H9 (cell line): ENCODE data around the gene GRID1. TPM values are rescaled to one million over a fixed set of nuclear protein-coding genes. Genes with fewer than 3 reads are reported as not detected.

Experiments used
- DNase-seq: peaks from one replicate; pipeline ENCODE4 v3.0.0-alpha.2; 2017
- H2AFZ ChIP-seq: one replicate; pipeline ENCODE4 v1.6.1; 2013; ENCODE audit warnings: mild to moderate bottlenecking, low read length, control low read depth, moderate library complexity
- H2AK5ac ChIP-seq: 2 replicates; pipeline ENCODE4 v1.6.1; 2013; ENCODE audit warnings: low read length, control low read depth, mixed read lengths; ENCODE audit not compliant: insufficient read length
- H2BK120ac ChIP-seq: one replicate; pipeline ENCODE4 v1.6.1; 2013; ENCODE audit warnings: low read depth, mild to moderate bottlenecking, low read length, control low read depth, inconsistent platforms; ENCODE audit not compliant: poor library complexity, severe bottlenecking
- H2BK12ac ChIP-seq: 2 replicates; pipeline ENCODE4 v1.6.1; 2013; ENCODE audit warnings: low read length, control low read depth, mixed read lengths, low read depth; ENCODE audit not compliant: insufficient read length
- H2BK15ac ChIP-seq: 2 replicates; pipeline ENCODE4 v1.6.1; 2013; ENCODE audit warnings: low read depth, low read length, control low read depth
- H2BK20ac ChIP-seq: one replicate; pipeline ENCODE4 v1.6.1; 2013; ENCODE audit warnings: low read depth, mild to moderate bottlenecking, low read length, control low read depth, inconsistent platforms; ENCODE audit not compliant: poor library complexity, severe bottlenecking
- H2BK5ac ChIP-seq: 2 replicates; pipeline ENCODE4 v1.6.1; 2013; ENCODE audit warnings: low read length, control low read depth, mixed read lengths; ENCODE audit not compliant: insufficient read length
- H3K14ac ChIP-seq: 2 replicates; pipeline ENCODE4 v1.6.1; 2013; ENCODE audit warnings: low read length, control low read depth; ENCODE audit not compliant: insufficient read depth
- H3K18ac ChIP-seq: 2 replicates; pipeline ENCODE4 v1.6.1; 2013; ENCODE audit warnings: low read depth, mild to moderate bottlenecking, mixed read lengths, low read length, control low read depth; ENCODE audit not compliant: insufficient read length
- H3K23ac ChIP-seq: 2 replicates; pipeline ENCODE4 v1.6.1; 2013; ENCODE audit warnings: low read length, control low read depth, mixed read lengths, low read depth; ENCODE audit not compliant: insufficient read length
- H3K23me2 ChIP-seq: 2 replicates; pipeline ENCODE4 v1.6.1; 2013; ENCODE audit warnings: low read depth, mild to moderate bottlenecking, mixed read lengths, low read length, control low read depth; ENCODE audit not compliant: insufficient read length, poor library complexity, severe bottlenecking
- H3K27ac ChIP-seq: 2 replicates; pipeline ENCODE4 v1.5.1; 2013; ENCODE audit warnings: low read length, control low read depth, mixed read lengths, low read depth; ENCODE audit not compliant: insufficient read length
- H3K27me3 ChIP-seq: 2 replicates; pipeline ENCODE4 v1.6.1; 2013; ENCODE audit warnings: low read length, control low read depth, inconsistent platforms; ENCODE audit not compliant: insufficient read depth
- H3K4ac ChIP-seq: 2 replicates; pipeline ENCODE4 v1.6.1; 2013; ENCODE audit warnings: low read depth, mild to moderate bottlenecking, control low read depth, inconsistent platforms, low read length, moderate library complexity
- H3K4me1 ChIP-seq: 2 replicates; pipeline ENCODE4 v1.6.1; 2013; ENCODE audit warnings: low read length, control low read depth, inconsistent platforms; ENCODE audit not compliant: insufficient read depth
- H3K4me2 ChIP-seq: 2 replicates; pipeline ENCODE4 v1.6.1; 2013; ENCODE audit warnings: low read length, control low read depth, mixed read lengths; ENCODE audit not compliant: insufficient read length, insufficient read depth
- H3K56ac ChIP-seq: 2 replicates; pipeline ENCODE4 v1.6.1; 2013; ENCODE audit warnings: low read depth, mild to moderate bottlenecking, mixed read lengths, low read length, control low read depth; ENCODE audit not compliant: insufficient read length
- H3K79me1 ChIP-seq: 2 replicates; pipeline ENCODE4 v1.6.1; 2013; ENCODE audit warnings: low read depth, mild to moderate bottlenecking, moderate library complexity, low read length, control low read depth, inconsistent platforms; ENCODE audit not compliant: insufficient read depth, poor library complexity, severe bottlenecking
- H3K79me2 ChIP-seq: 2 replicates; pipeline ENCODE4 v1.6.1; 2013; ENCODE audit warnings: low read length, control low read depth, inconsistent platforms; ENCODE audit not compliant: insufficient read depth
- H3K9ac ChIP-seq: 2 replicates; pipeline ENCODE4 v1.6.1; 2013; ENCODE audit warnings: low read length, control low read depth, mixed read lengths; ENCODE audit not compliant: insufficient read length; ENCODE audit errors: extremely low read depth
- H3K9me3 ChIP-seq: one replicate; pipeline ENCODE4 v1.6.1; 2013; ENCODE audit warnings: low read depth, low read length, inconsistent platforms; ENCODE audit not compliant: control insufficient read depth
- H3T11ph ChIP-seq: one replicate; pipeline ENCODE4 v1.6.1; 2013; ENCODE audit warnings: mild to moderate bottlenecking, low read length, control low read depth, inconsistent platforms
- H4K20me1 ChIP-seq: one replicate; pipeline ENCODE4 v1.6.1; 2013; ENCODE audit not compliant: control insufficient read depth, insufficient read length, insufficient read depth
- H4K5ac ChIP-seq: 2 replicates; pipeline ENCODE4 v1.6.1; 2013; ENCODE audit warnings: low read depth, mild to moderate bottlenecking, mixed read lengths, low read length, control low read depth; ENCODE audit not compliant: insufficient read length
- H4K8ac ChIP-seq: replicated peaks from 2 replicates; pipeline ENCODE4 v1.6.1; 2013; ENCODE audit warnings: low read length, control low read depth, mixed read lengths, low read depth; ENCODE audit not compliant: insufficient read length
- H4K91ac ChIP-seq: 2 replicates; pipeline ENCODE4 v1.6.1; 2013; ENCODE audit warnings: low read depth, mild to moderate bottlenecking, moderate library complexity, mixed read lengths, low read length, control low read depth; ENCODE audit not compliant: insufficient read length
- H3K27ac Mint-ChIP-seq, 3 experiments: 2 replicates in 2 of 3; 3 replicates in 1 of 3; pipeline ENCODE4 v1.8.0; 2020 to 2021; ENCODE audit warnings: mixed read lengths in 3 of 3, mild to moderate bottlenecking in 1 of 3, moderate library complexity in 1 of 3
- H3K27me3 Mint-ChIP-seq: 2 replicates; pipeline ENCODE4 v1.8.0; 2021; ENCODE audit warnings: low read depth, mild to moderate bottlenecking, moderate library complexity, mixed read lengths
- H3K36me3 Mint-ChIP-seq, 3 experiments: 2 replicates in 2 of 3; 3 replicates in 1 of 3; pipeline ENCODE4 v1.8.0; 2020 to 2021; ENCODE audit warnings: low read depth in 3 of 3, mixed read lengths in 3 of 3; ENCODE audit not compliant: insufficient read depth in 1 of 3
- H3K4me1 Mint-ChIP-seq, 2 experiments: 2 replicates each; pipeline ENCODE4 v1.8.0; 2020; ENCODE audit warnings: mixed read lengths in 2 of 2
- H3K4me3 Mint-ChIP-seq, 2 experiments: 2 replicates in 1 of 2; 3 replicates in 1 of 2; pipeline ENCODE4 v1.8.0; 2020 to 2021; ENCODE audit warnings: mild to moderate bottlenecking in 2 of 2, mixed read lengths in 2 of 2, moderate library complexity in 1 of 2
- H3K9me3 Mint-ChIP-seq, 2 experiments: 2 replicates in 1 of 2; 3 replicates in 1 of 2; pipeline ENCODE4 v1.8.0; 2020; ENCODE audit warnings: mild to moderate bottlenecking in 2 of 2, mixed read lengths in 2 of 2, moderate library complexity in 1 of 2
- WGBS: extraction: QIAGEN DNeasy Blood & Tissue Kit; methylation state at CpG from one replicate; pipeline ENCODE4 v1.1.7; 2013; ENCODE audit warnings: missing lambda C conversion rate, low lambda C conversion rate, mixed read lengths; ENCODE audit not compliant: insufficient read length; ENCODE audit errors: extremely low coverage; 5-methylcytosine and 5-hydroxymethylcytosine counted together
- total RNA-seq: library from RNA; stranded (reverse); gene quantifications from 2 replicates; pipeline ENCODE4 v1.2.1, GENCODE V29; 2021
- TF ChIP-seq, protein P1 (sequence below): fragments of 200-600 bp; sonication (generic); conservative IDR thresholded peaks from 3 replicates; pipeline ENCODE4 v1.8.0; 2021; ENCODE audit warnings: antibody characterized with exemption, mild to moderate bottlenecking

Gene GRID1
- total RNA-seq, 1 experiment from 2014 or later, result 0.35 TPM

- TF ChIP-seq, protein P1, sequence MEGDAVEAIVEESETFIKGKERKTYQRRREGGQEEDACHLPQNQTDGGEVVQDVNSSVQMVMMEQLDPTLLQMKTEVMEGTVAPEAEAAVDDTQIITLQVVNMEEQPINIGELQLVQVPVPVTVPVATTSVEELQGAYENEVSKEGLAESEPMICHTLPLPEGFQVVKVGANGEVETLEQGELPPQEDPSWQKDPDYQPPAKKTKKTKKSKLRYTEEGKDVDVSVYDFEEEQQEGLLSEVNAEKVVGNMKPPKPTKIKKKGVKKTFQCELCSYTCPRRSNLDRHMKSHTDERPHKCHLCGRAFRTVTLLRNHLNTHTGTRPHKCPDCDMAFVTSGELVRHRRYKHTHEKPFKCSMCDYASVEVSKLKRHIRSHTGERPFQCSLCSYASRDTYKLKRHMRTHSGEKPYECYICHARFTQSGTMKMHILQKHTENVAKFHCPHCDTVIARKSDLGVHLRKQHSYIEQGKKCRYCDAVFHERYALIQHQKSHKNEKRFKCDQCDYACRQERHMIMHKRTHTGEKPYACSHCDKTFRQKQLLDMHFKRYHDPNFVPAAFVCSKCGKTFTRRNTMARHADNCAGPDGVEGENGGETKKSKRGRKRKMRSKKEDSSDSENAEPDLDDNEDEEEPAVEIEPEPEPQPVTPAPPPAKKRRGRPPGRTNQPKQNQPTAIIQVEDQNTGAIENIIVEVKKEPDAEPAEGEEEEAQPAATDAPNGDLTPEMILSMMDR, result no peak
- no CpG with 5 or more reads among the region's 9 CpGs for WGBS
- Mint-ChIP-seq H3K4me3 (no peak overlapping the region), H3K36me3 (no peaks in the 10 kb centered on the region), H3K27me3 (peaks cover 70% of the 10 kb centered on the region), H3K27ac (no peak overlapping the region), H3K9me3 (no peaks in the 10 kb centered on the region), H3K4me1 (peaks cover 11 to 17% of the 10 kb centered on the region in 2 experiments)
- no peak overlapping the region for H2BK20ac ChIP-seq
- H2AK5ac ChIP-seq, result no peak overlapping the region
- H3K23me2 ChIP-seq, result peaks cover 5% of the 10 kb centered on the region
- H3K79me2 ChIP-seq, result no peaks in the 10 kb centered on the region
- no peak overlapping the region for H3K9ac ChIP-seq
- H3K27me3 ChIP-seq, result no peaks in the 10 kb centered on the region
- no peak overlapping the region for H2BK5ac ChIP-seq
- no peak overlapping the region for H3K23ac ChIP-seq
- no peak overlapping the region for H3K56ac ChIP-seq
- H3T11ph ChIP-seq, result no peak overlapping the region
- H3K4ac ChIP-seq, result no peak overlapping the region
- H3K18ac ChIP-seq, result no peak overlapping the region
- H3K9me3 ChIP-seq, result no peaks in the 10 kb centered on the region
- H3K27ac ChIP-seq, result no peak overlapping the region
- no peak overlapping the region for H2BK12ac ChIP-seq
- no peak overlapping the region for H3K14ac ChIP-seq
- no peak overlapping the region for H2BK120ac ChIP-seq
- H2AFZ ChIP-seq, result no peak overlapping the region
- no peaks in the 10 kb centered on the region for H3K79me1 ChIP-seq
- no peaks in the 10 kb centered on the region for H3K4me1 ChIP-seq
- H4K91ac ChIP-seq, result no peak overlapping the region
- H4K8ac ChIP-seq, result no peak overlapping the region
- H2BK15ac ChIP-seq, result no peak overlapping the region
- no peak for DNase-seq
- no peak overlapping the region for H4K5ac ChIP-seq
- no peak overlapping the region for H3K4me2 ChIP-seq
- no peaks in the 10 kb centered on the region for H4K20me1 ChIP-seq
Observed at GRCh38 chr10:86393362-86393761, 26.8 kb upstream of the GRID1 start.
